ENCODE results near the gene CWC22.

DNA sequence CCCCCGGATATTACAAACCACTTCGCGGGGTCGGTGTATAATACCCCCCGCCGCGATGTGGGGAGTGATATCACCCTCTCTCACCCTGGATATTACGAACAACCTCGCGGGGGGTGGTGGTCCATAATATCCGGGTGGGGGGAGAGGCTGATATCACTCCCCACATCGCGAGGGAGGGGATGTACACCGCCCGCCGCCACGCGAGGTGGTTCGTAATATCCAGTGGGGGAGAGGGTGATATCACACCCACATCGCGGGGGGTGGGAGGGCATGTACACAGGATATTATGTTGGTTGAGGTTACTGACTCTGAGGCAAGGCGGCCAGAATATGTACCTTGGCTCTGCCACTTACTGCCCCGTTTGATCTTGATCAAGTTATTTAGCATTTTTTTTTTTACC, 14.8 kb upstream of the CWC22 start:
- TF ChIP-seq CTCF (IDR thresholded peaks at IDR 0.05; ENCODE audit: extremely low read depth in 1 of 2, insufficient read depth in 1 of 2, low read depth in 1 of 2, low read length in 2 of 2) (no peak), EZH2 (IDR thresholded peaks at IDR 0.05; ENCODE audit: borderline replicate concordance, low read depth, low read length, severe bottlenecking) (no peak), POLR2AphosphoS5 (IDR thresholded peaks at IDR 0.05; ENCODE audit: insufficient read depth, low read depth, low read length) (no peak), POLR2A (IDR thresholded peaks at IDR 0.05; ENCODE audit: low read depth, low read length) (no peak)
- TF ChIP-seq, protein P1, sequence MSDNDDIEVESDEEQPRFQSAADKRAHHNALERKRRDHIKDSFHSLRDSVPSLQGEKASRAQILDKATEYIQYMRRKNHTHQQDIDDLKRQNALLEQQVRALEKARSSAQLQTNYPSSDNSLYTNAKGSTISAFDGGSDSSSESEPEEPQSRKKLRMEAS (IDR thresholded peaks at IDR 0.05; ENCODE audit: insufficient read depth, insufficient read length), result no peak
